ENCODE data around the gene RASSF4.

- TF ChIP-seq GATA2 (IDR thresholded peaks at IDR 0.05; ENCODE audit: low read depth, low read length) (no peak), GATA3 (IDR thresholded peaks at IDR 0.05; ENCODE audit: low read depth, low read length) (no peak)
Observed at GRCh38 chr10:44960088-44960460, 472 bp downstream of the RASSF4 start.

Data from SH-SY5Y (cell line).